ENCODE data around the gene FNBP1L.

DNA sequence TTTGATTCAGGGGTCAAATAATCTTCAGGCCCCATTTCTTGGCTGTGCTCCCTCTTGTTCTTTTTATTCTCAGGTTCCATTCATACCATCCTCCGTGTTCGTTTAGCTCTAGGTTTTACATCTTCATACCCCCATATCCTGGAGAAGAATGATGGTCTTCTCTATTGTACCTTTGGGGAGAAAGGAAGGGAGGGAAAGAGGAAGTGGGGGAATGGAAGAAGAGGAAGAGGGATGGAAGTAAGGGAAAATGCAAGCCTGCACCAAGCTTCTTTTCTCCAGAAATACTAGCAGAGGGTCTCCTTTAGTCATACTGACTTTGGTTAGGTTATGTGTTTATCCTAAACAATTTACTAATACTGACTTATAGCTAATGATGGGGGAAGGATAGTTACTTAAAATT is 52.4 kb downstream of the FNBP1L start:
- TF ChIP-seq POLR2A (IDR thresholded peaks at IDR 0.05; ENCODE audit: low read depth, low read length) (no peak), POLR2AphosphoS5 (IDR thresholded peaks at IDR 0.05; ENCODE audit: low read depth, low read length) (no peak), TAF1 (IDR thresholded peaks at IDR 0.05; ENCODE audit: low read depth, low read length) (no peak), SPI1 (IDR thresholded peaks at IDR 0.05; ENCODE audit: low read depth, low read length) (no peak), PAX5 (IDR thresholded peaks at IDR 0.05; ENCODE audit: insufficient read depth, low read length, severe bottlenecking) (no peak)

Measured in GM12891 (cell line).